K562 (cell line): ENCODE data around the gene HTRA3. TPM values are rescaled to one million over a fixed set of nuclear protein-coding genes. Genes with fewer than 3 reads are reported as not detected.

Source experiments
- ATAC-seq: fragments of 200-7000 bp; cut with Tn5 transposase; 3 replicates; pipeline ENCODE4 v1.9.1; 2020; ENCODE audit warnings: moderate library complexity
- BruUV-seq: library from RNA; stranded (reverse); fragments of 400-500 nt; replicated peaks from 2 replicates; lab custom pipeline; 2021; lab: Mats Ljungman, UMichigan
- CTCF ChIA-PET: fragments of 300-600 bp; formaldehyde crosslinking; extraction: SDS; loops from one replicate; lab custom pipeline; 2021; ENCODE audit warnings: low intra/inter-chr PET ratio; lab: Yijun Ruan, JAX
- POLR2A ChIA-PET: fragments of 300-600, 350-650 bp; sonication (Branson Sonifier 250); formaldehyde crosslinking; extraction: SDS; loops from one replicate; lab custom pipeline; 2021; ENCODE audit warnings: antibody characterized with exemption, inconsistent platforms; lab: Yijun Ruan, JAX
- DNase-seq, 4 experiments: peaks; one replicate each; pipeline versions ENCODE4 v3.0.0 to v3.0.0-alpha.2; 2011 to 2018; ENCODE audit warnings: low spot score in 3 of 4, mixed read lengths in 3 of 4; ENCODE audit errors: extremely low read depth in 1 of 4
- FAIRE-seq: peaks from 2 replicates; lab custom pipeline; 2011; peaks lifted over from hg19 to GRCh38; lab: Jason Lieb, UNC
- H2AFZ ChIP-seq: 2 replicates; pipeline ENCODE4 v1.6.0; 2011; ENCODE audit warnings: low read depth, low read length, control low read depth, inconsistent platforms
- H3K27ac ChIP-seq: fragments of 200-600 bp; 3 replicates; pipeline ENCODE4 v1.8.0; 2011; ENCODE audit warnings: low read depth, mild to moderate bottlenecking, control low read depth, inconsistent platforms, low read length, moderate library complexity, mixed read lengths; ENCODE audit errors: extremely low read depth
- H3K27me3 ChIP-seq, 2 experiments: fragments of 300-600 bp in 1 of 2; 2 replicates in 1 of 2; 3 replicates in 1 of 2; pipeline versions ENCODE4 v1.6.0 to v1.8.0; 2011; ENCODE audit warnings: inconsistent platforms in 2 of 2, low read length in 2 of 2, mild to moderate bottlenecking in 1 of 2, mixed read lengths in 1 of 2, moderate library complexity in 1 of 2; ENCODE audit not compliant: control insufficient read depth in 2 of 2, insufficient read depth in 2 of 2
- H3K36me3 ChIP-seq: fragments of 300-600 bp; 3 replicates; pipeline ENCODE4 v1.8.0; 2011; ENCODE audit warnings: mild to moderate bottlenecking, low read length, inconsistent platforms; ENCODE audit not compliant: control insufficient read depth, insufficient read depth
- H3K4me1 ChIP-seq, 2 experiments: fragments of 200-600 bp in 1 of 2; replicated peaks in 1 of 2; 2 replicates in 1 of 2; 3 replicates in 1 of 2; pipeline versions ENCODE4 v1.5.1 to v1.8.0; 2011; ENCODE audit warnings: inconsistent platforms in 2 of 2, low read length in 2 of 2, mild to moderate bottlenecking in 1 of 2, mixed read lengths in 1 of 2, moderate library complexity in 1 of 2; ENCODE audit not compliant: control insufficient read depth in 2 of 2, insufficient read depth in 2 of 2
- H3K4me2 ChIP-seq: 2 replicates; pipeline ENCODE4 v1.6.1; 2011; ENCODE audit warnings: low read length, control low read depth, inconsistent platforms, mixed read lengths; ENCODE audit not compliant: insufficient read depth
- H3K4me3 ChIP-seq: fragments of 200-600 bp; sonication (generic), shearing (Covaris generic); 2 replicates; pipeline ENCODE4 v1.5.1; 2016; ENCODE audit warnings: control low read depth, inconsistent platforms
- H3K79me2 ChIP-seq: fragments of 200-600 bp; 3 replicates; pipeline ENCODE4 v1.8.0; 2011; ENCODE audit warnings: low read length, inconsistent platforms; ENCODE audit not compliant: control insufficient read depth, insufficient read depth
- H3K9ac ChIP-seq, 2 experiments: 2 replicates each; pipeline versions ENCODE4 v1.6.0 to v1.6.1; 2011; ENCODE audit warnings: low read depth in 2 of 2, low read length in 2 of 2, control low read depth in 1 of 2, inconsistent platforms in 1 of 2, mild to moderate bottlenecking in 1 of 2, mixed read lengths in 1 of 2; ENCODE audit not compliant: insufficient read depth in 1 of 2
- H3K9me1 ChIP-seq: one replicate; pipeline ENCODE4 v1.6.0; 2011; ENCODE audit warnings: inconsistent platforms, mild to moderate bottlenecking, low read length, moderate library complexity; ENCODE audit not compliant: control insufficient read depth, insufficient read depth
- H3K9me3 ChIP-seq: replicated peaks from 2 replicates; pipeline ENCODE4 v1.5.1; 2011; ENCODE audit warnings: low read depth, low read length, inconsistent platforms; ENCODE audit not compliant: control insufficient read depth, insufficient read depth
- H4K20me1 ChIP-seq: replicated peaks from 2 replicates; pipeline ENCODE4 v1.6.1; 2011; ENCODE audit warnings: low read length, inconsistent platforms, mixed read lengths; ENCODE audit not compliant: control insufficient read depth, insufficient read depth
- HMGN3 ChIP-seq: IDR thresholded peaks from 2 replicates; pipeline ENCODE4 v1.6.1; 2011; ENCODE audit warnings: borderline replicate concordance, low read depth, mild to moderate bottlenecking, mixed read lengths, low read length; ENCODE audit not compliant: insufficient read length; ENCODE audit errors: extremely low read depth
- ZFP36 ChIP-seq: fragments of 150-350 bp; IDR thresholded peaks from 2 replicates; pipeline ENCODE4 v1.6.1; 2018; ENCODE audit warnings: low read length, low read depth; ENCODE audit not compliant: partially characterized antibody
- WGBS: fragments of 100-300 bp; shearing (Covaris generic); methylation state at CpG from one replicate; pipeline ENCODE4 v1.1.6; 2016; ENCODE audit warnings: low coverage, mixed read lengths; ENCODE audit not compliant: insufficient coverage; ENCODE audit errors: missing lambda C conversion rate; 5-methylcytosine and 5-hydroxymethylcytosine counted together
- in situ Hi-C: fragments of 300-500 bp; cut with MboI; formaldehyde crosslinking; loops from 4 replicates; pipeline ENCODE4 v1.15.0; 2018; ENCODE audit warnings: inconsistent platforms, mixed read lengths
- intact Hi-C: fragments of 100-400 bp; cut with micrococcal nuclease; formaldehyde crosslinking; loops from 2 replicates; pipeline ENCODE4 v1.14.2; 2022
- polyA plus RNA-seq, 8 experiments: library from polyadenylated mRNA; depleted of rRNA in 4 of 8; stranded (reverse) in 5 of 8; unstranded in 3 of 8; fragments of >200 nt; fragmentation: Nextera tagmentation in 2 of 8; fragmentation: Illumina TruSeq in 1 of 8; extraction: Ambion mirVana in 2 of 8; extraction: Trizol in 1 of 8; gene quantifications; 2 replicates each; pipeline versions ENCODE4 v1.2.1 to v1.2.3, GENCODE V29; 2011 to 2014; ENCODE audit warnings: inconsistent platforms in 1 of 8, missing spikeins in 1 of 8
- total RNA-seq, 7 experiments: library from RNA; depleted of rRNA in 6 of 7; stranded (reverse); fragments of >200 nt in 6 of 7; fragmentation: Illumina TruSeq in 2 of 7; extraction: Trizol in 2 of 7; gene quantifications; 2 replicates each; pipeline versions ENCODE4 v1.2.1 to v1.2.3, GENCODE V29; 2011 to 2021; ENCODE audit warnings: low replicate concordance in 1 of 7

The HTRA3 gene
- total and polyA plus RNA-seq, 9 of the 15 experiments (the other 6 are each of a cell fraction or from before 2014, with no cell fraction given): 0.04 TPM; not detected in 8

GRCh38 chr4:8276358-8277240 is 7.0 kb downstream of the HTRA3 start:
- ChIA-PET CTCF (interaction anchor here (2.2 kb wide), 1 partner anchor 127 kb away, joined by 10 read pairs; no protein-coding TSS in a partner anchor), POLR2A (interaction anchor here (0.7 kb wide), 1 partner anchor 14 kb away, joined by 3 read pairs; no protein-coding TSS in a partner anchor)
- TF ChIP-seq ZFP36: peak; percentile 81
- TF ChIP-seq HMGN3: no peak
- H3K9me3 ChIP-seq: no peaks in the 10 kb centered on the region
- BruUV-seq: no TSS peak
- no peaks in the 10 kb centered on the region for H3K79me2 ChIP-seq
- H3K4me3 ChIP-seq: no peak overlapping the region
- H3K4me2 ChIP-seq: no peak overlapping the region
- FAIRE-seq (no peak), ATAC-seq (no peak), DNase-seq (no peak)
- WGBS: 10% methylated on average over 24 of the region's 24 CpGs
- no peaks in the 10 kb centered on the region for H4K20me1 ChIP-seq
- H3K4me1 ChIP-seq: peaks cover 0 to 31% of the 10 kb centered on the region in 2 experiments; a peak in 2 of 5 replicates
- peaks cover 0 to 52% of the 10 kb centered on the region in 2 experiments for H3K27me3 ChIP-seq
- no peaks in the 10 kb centered on the region for H3K36me3 ChIP-seq
- no peak overlapping the region for H2AFZ ChIP-seq
- no peaks in the 10 kb centered on the region for H3K9me1 ChIP-seq
- intact Hi-C loops: no loop called here
- no peak overlapping the region for H3K9ac ChIP-seq
- no peak overlapping the region for H3K27ac ChIP-seq
- in situ Hi-C loops: no loop called here
